ENCODE results near the gene GOLGA6L7.
"Not testable (repeated sequence)": the region's sequence is repeated elsewhere in the genome, so short reads cannot be mapped to it uniquely, and the experiment has no call there.

Gene GOLGA6L7

DNA sequence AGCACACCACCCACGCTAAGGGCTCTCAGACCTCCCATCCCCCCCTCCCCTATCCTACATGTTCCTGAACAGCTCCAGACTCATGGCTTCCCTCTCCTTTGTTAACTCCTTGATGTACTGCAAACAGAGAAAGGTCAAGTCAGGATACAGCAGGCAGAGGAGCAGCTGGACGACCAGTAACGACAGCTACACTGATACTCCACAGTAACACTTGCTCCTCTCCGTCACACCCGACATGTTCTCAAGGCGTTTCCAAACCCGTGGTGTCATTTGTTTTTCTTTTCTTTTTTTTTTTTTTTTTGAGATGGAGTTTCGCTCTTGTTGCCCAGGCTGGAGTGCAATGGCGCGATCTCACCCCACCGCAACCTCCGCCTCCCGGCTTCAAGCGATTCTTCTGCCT, 4.3 kb downstream of the GOLGA6L7 start:
- in situ Hi-C loops (cut with MboI; ENCODE audit: low sequenced_read_pairs): not testable (repeated sequence)

DNA sequence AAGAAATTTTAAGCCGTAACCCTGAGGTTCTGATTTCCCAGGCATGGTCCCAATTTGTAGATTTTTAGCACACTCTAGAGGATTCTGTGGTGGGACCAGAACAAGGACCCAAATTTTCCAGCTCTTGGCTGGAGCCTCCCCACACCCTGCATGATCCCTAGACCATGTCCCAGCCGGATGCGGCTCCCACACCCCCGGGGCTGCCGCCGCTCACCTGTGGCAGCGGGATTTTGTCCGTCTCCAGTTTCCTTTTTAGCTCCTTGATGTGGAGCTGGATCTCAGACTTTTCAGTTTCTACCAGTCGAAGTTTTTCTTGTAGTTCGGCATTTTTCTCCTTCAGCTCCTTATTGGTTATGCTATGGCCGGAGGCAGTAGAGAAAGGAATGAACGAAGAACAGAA, 4.9 kb downstream of the GOLGA6L7 start:
- in situ Hi-C loops (cut with MboI; ENCODE audit: low sequenced_read_pairs): not testable (repeated sequence)

DNA sequence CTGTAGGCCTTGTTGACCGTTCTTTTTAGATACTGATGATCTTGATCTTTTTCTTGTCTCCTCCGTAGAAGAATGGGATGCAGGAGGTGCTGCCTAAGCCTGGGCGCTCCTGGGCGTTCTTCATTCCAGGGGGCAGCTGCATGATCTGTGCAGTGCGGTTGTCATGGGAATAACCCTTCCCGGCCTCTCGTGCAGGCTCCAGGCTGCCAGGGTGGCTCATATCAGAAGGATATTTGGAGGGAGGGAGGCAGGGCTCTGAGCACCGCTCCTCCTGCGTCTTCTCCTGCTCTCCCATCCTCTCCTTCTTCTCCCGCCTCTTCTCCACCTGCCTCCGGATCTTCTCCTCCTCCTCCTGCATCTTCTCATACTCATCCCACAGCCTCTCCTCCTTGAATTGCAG, 6.2 kb downstream of the GOLGA6L7 start:
- in situ Hi-C loops (cut with MboI; ENCODE audit: low sequenced_read_pairs): not testable (repeated sequence)

DNA sequence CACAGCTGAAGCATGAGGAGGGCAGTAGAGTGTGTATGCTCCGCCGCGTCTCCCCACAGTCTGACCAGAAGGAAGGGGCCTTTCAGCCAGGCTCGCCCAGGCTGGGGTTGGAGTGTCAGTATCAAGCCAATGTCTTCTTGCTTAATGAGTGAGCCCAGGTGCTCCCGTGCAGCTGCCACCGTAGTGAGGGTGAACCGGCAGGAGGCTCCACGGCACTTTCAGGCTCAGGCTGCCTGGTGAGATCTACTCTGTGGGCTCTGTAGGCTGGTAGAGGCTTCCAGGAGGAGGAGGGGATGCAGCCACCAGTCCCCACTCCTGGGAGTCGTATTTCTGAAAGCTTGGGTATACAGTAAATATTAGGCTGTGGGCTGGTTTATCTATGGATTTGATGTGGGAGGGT, 8.2 kb downstream of the GOLGA6L7 start:
- in situ Hi-C loops (cut with MboI; ENCODE audit: low sequenced_read_pairs): not testable (repeated sequence)

DNA sequence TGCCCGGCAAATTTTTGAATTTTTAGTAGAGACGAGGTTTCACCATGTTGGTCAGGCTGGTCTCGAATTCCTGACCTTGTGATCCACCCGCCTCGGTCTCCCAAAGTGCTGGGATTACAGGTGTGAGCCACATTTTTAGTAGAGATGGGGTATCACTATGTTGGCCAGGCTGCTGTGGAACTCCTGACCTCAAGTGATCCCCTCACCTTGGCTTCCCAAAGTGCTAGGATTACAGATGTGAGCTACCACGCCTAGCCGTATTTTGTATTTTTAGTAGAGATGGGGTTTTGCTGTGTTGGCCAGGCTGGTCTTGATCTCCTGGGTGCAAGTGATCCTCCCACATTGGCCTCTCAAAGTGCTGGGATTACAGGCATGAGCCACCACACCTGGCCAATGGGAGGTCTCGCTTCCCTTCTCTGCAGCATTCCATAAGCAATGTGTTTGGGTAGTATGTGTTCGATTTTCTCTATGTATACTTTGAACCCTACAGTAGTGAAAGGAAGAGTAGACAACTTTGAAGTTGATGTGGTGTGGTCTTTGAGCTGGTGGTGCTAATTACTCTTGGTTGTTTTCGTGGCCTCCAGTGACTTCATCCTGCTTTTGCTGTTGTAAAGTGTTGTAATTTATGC, 13.4 kb downstream of the GOLGA6L7 start:
- in situ Hi-C loops (cut with MboI; ENCODE audit: low sequenced_read_pairs): not testable (repeated sequence)

DNA sequence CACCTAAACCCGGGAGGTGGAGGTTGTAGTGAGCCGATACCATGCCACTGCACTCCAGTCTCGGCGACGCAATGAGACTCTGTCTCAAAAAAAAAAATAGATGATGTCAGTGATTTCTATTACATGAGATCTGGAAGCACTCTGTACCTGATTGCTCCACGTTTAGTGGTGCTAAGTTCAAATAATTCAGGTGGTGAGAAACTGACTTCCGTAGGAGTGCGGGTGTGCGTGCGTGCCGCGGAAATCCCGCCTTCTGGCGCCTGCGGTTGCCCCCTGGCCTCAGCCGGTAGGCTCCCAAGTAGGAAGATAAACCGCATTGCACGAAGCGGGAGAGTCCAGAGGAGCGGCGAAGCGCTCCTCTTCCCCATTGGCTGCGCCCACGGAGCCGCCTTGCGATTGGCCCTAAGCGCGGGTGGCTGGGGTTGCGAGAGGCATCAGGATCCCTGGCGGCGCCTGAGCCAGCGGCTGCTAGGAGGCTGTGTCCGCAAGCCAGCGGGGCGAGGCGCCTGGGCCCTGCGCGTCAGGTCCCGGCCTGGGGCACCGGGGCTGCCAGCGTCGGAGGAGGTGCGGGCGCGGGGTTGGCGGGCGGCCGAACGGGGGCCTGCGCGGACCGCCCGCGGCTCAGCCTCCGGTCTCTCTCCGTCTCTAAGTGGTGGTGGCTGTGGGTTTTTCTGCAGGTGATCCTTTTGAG, 16.4 kb downstream of the GOLGA6L7 start:
- in situ Hi-C loops (cut with MboI; ENCODE audit: low sequenced_read_pairs): not testable (repeated sequence)

DNA sequence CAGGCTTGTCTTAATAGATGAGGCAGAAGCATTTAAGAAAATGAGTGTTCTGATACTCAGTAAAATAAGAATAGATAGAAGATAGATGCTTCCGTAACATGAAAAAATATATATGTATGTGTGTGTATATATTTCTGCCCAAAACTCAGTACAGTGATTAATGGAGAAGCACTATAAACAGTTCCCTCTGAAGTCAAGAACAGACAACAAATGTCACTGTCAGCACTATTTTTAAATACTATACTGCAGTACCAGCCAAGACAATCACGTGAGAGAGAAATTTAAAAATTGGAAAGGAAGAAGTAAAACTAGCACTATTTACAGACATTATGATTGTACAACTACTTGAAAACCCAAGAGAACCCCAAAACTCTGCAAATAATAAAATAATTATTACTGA, 27.0 kb downstream of the GOLGA6L7 start:
- in situ Hi-C loops (cut with MboI; ENCODE audit: low sequenced_read_pairs): not testable (repeated sequence)

DNA sequence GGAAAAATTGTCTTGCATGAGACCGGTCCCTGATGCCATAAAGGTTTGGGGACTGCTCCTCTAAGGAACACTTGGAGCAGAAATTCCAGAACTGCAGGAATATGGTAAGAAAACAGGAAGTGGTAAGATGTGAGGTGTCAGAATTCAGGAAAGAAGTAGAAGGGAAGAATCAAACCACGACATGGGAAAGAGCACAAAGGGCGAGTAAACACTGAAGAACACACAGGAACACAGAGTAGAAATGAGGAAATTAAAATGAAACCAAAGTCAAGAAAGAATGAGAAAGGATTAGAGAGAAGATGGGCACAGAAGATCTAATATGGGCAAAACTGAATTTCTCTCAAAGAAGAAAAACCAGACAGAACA, 28.5 kb downstream of the GOLGA6L7 start:
- in situ Hi-C loops (cut with MboI; ENCODE audit: low sequenced_read_pairs): not testable (repeated sequence)

DNA sequence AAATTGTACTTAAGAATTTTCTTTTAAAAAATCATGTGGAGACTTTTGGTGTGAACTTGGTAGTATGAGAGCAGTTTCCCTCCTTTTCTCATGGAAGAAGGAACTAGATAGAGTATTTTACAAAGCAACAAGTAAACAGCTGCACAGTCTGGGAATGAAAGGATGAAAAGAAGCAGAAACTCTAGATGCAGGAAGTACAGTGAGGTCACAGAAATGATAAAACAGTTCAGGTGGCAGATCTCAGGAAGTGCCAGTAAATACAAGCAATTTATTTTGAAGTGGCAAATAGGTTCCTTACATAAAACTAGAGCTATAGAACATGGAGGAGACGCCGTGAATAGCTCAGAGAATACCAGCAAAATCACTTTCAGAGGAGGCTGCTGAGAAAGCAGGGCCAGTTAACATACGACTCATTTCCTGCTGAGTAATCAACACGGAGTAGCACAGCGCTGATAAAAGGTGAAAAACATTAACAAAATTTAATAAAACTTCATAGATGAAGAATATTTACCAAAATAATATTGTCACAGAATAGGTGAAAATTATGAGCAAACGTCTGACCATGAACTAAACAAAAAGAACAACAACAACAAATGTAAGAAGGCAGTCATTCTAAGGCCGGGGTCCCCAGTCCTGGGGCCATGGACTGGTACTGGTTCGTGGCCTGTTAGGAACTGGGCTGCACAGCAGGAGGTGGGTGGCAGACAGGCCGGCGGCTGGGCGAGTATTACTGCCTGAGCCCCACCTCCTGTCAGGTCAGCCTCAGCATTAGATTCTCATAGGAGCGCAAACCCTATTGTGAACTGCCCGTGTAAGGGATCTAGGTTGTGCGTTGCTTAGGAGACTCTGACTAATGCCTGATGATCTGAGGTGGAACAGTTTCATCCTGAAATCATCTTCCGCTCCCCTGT, 29.2 kb downstream of the GOLGA6L7 start:
- in situ Hi-C loops (cut with MboI; ENCODE audit: low sequenced_read_pairs): not testable (repeated sequence)

DNA sequence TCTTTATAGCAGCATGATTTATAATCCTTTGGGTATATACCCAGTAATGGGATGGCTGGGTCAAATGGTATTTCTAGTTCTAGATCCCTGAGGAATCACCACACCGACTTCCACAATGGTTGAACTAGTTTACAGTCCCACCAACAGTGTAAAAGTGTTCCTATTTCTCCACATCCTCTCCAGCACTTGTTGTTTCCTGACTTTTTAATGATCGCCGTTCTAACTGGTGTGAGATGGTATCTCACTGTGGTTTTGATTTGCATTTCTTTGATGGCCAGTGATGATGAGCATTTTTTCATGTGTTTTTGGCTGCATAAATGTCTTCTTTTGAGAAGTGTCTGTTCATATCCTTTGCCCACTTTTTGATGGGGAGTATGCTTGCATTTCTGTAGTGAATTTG, 30.3 kb downstream of the GOLGA6L7 start:
- in situ Hi-C loops (cut with MboI; ENCODE audit: low sequenced_read_pairs): not testable (repeated sequence)

DNA sequence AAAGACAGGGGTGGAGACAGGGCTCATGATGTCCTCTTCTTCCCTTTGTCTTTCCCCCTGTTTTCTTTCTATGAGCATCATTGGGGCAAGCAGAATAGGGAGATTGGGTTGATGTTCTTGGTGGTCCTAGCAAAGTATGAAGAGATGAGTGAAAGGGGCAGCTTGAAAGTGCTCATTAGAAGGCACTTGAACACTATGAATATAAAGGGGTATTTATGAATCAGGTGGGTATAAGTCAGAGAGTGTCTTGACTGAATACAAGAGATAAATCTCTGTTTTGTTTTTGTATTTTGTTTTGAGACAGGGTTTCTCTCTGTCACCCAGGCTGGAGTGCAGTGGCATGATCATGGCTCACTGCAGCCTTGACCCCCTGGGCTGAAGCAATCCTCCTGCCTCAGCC, 34.4 kb downstream of the GOLGA6L7 start:
- in situ Hi-C loops (cut with MboI; ENCODE audit: low sequenced_read_pairs): not testable (repeated sequence)

DNA sequence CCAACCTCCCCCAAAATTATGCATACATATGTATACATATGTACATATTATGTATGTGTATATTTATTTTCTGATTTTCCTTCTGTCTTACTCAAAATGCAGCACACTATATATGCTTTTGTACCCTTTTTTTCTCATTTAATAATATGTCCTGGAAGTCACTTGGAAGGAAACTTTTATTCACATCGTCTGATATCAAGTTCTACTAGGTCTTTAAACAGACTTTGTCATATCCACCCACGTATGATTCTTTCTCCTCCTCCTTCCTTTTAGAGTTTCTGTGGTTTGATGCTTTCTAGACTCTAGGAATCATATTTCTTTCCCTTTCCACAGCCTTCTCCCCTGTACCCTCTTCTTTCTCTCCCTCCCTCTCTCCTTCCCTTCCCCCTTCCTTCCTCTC, 35.1 kb downstream of the GOLGA6L7 start:
- in situ Hi-C loops (cut with MboI; ENCODE audit: low sequenced_read_pairs): not testable (repeated sequence)

DNA sequence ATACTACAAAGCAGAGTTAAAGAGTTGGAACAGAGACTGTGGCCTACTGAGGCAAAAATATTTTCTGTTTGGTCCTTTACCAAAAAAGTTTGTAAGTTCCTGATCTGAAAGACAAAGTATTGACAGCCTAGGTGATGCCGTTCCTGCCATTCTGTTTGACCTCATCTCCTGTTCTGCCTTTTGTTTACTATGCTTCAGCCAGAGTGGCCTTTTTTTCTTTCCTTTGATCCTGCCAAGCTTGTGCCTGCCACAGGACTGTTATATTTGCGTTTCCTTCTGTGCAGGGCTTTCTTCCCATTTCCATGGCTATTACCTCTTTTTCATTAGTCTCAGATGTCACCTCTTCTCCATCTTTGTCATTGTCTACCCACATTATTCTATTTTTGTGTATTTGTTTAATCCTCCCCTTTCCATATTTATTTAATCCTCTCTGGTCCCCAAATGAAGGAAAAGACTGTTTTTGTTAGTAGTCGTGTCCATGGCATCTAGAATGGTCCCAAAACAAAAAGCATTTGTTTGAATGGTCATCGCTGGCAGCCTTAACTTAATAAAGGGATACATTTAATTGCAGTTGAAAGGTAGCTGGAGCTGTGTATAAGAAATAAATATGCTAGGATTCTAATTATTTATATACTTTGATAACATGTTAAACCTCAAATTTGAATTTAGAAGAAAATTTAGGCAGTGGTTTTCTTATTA, 36.4 kb downstream of the GOLGA6L7 start:
- in situ Hi-C loops (cut with MboI; ENCODE audit: low sequenced_read_pairs): not testable (repeated sequence)

DNA sequence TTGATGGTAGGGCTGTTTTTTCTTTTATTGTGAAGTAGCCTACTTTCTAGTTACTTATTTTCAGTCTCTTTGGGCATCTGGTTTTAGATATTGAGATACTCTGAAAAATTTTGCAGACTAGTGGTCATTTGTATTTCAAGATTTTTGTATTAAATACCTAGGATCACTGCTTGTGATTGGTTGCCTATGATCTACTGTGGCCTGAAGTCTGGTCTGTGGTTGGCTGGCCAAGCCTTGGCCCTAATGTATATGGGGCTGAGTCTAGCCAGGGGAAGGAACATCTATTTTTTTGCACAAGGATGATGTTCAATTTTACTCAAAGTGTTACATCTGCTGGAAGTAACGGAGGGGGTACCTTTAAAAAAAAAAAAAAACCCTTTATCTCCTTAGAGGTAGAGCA, 38.0 kb downstream of the GOLGA6L7 start:
- in situ Hi-C loops (cut with MboI; ENCODE audit: low sequenced_read_pairs): not testable (repeated sequence)

DNA sequence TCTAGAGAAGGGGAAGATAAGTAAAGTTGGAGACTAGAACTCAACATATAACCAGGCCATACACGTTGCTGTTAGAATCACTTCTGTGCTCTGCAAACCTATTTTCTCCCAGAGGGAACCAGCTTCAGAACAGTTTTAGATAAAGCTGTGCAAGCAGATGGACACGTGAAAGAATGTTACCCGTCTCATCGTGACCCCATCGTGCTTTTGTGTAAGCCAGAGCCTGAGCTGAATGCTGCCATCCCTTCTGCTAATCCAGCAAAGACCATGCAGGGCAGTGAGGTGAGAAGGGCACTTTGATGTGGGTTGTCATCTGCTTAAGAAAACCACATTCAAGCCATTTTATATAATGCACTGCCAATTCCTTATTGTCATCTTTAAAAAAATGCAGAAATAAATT, 40.3 kb downstream of the GOLGA6L7 start:
- in situ Hi-C loops (cut with MboI; ENCODE audit: low sequenced_read_pairs): not testable (repeated sequence)

DNA sequence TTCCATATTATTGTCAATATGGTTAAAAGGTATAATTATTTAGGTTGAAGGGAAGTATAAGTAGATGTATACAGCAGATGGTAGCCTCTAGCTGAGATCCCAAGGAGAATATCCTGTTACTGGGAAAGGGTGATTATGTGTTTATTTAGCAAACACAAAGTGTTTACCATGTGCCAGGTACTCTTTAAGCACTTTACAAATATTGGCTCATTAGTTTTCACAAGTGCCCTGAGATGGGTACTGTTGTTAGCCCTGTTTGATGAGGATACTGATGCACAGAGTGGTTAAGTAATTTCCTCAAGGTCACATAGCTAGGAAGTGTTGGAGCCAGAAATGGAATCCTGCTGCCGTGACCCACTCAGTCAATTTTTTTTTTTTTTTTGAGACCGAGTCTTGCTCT, 48.1 kb downstream of the GOLGA6L7 start:
- in situ Hi-C loops (cut with MboI; ENCODE audit: low sequenced_read_pairs): not testable (repeated sequence)

DNA sequence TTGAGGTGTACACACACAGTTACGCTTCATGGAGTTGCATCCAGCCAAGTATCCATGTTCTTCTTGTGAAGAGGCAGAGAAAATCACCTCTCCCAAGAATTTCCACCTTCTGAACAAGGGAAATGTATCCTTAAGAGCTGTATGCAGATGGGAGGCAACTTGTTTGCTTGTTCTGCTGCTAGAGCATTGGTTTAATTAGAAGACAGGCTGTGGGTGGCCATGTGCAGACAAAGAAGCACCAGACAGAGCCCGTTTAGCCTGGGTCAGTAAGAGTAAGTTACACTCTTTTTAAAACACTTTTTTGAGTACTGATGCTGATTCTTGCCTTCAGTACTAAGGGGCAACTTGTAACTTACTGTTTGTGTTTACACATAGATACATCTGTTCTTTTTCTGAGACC, 50.2 kb downstream of the GOLGA6L7 start:
- in situ Hi-C loops (cut with MboI; ENCODE audit: low sequenced_read_pairs): not testable (repeated sequence)

DNA sequence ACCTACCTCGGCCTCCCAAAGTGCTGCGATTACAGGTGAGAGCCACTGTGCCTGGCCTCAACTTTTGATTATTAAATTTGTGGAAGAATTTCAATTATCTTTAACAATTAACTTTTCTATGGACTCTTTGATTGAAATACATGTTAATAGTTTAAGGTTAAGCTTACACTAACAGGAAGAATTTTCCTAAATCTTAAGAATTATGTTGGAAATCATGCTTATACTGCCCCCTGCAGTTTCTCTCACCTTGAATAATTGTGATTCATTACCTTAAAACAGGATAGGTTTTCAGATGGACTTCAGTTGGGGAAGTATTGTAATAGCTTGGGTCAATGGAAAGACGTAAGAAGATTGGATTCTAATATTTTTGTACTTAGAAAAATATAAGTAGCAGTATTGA, 54.2 kb downstream of the GOLGA6L7 start:
- in situ Hi-C loops (cut with MboI; ENCODE audit: low sequenced_read_pairs): not testable (repeated sequence)
